ENCODE data around the gene RPL18.
"Not testable (repeated sequence)": the region's sequence is repeated elsewhere in the genome, so short reads cannot be mapped to it uniquely, and the experiment has no call there.

Gene RPL18

DNA sequence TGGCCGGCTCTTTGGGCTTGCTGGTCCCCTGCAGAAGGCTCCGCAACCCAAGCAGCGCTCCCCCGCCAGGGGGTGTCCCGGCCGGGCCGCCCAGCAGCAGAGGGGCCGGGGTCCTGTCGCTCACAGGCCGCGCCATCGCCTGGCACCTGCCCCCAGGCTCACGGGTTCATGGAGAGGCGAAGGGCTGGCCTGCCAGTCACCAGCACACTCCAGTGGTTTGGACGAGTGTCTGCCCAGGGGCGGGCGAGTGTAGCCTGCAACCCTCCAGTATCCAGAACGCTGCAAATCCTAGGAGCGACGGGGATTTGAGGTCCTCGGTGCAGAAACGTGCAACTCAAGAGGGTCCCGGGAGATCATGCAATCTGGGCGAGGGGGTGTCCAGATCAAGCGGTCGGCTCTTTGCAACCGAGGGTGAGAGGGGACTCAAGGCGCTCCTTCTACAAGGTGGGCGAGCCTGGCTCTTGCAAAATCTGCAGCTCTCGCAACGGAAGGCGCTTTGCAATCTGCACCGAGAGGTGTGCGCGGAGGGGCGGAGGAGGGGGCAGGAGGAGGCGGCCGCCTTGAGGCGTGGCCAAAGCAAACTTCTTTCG is 18.0 kb upstream of the RPL18 start, which contains the start of gene DBP:
TSS of gene DBP (minus strand) at position 521 of the 590 bp plus-strand sequence. CDS start at position 136, 385 bp downstream.
- H3K4me1 Mint-ChIP-seq = peaks cover 69% of the 10 kb centered on the region
- peaks cover 7 to 8% of the 10 kb centered on the region in 2 donors for H3K9me3 Mint-ChIP-seq
- peak in 1 of 2 donors; percentile 61 for DNase-seq
- no peak for ATAC-seq
- H3K4me3 Mint-ChIP-seq = peak within 1 kb of the TSS; percentile 96 to 98
- H3K27me3 Mint-ChIP-seq = no peaks in the 10 kb centered on the region
- peak within 1 kb of the TSS; percentile 98 to 99 for H3K27ac Mint-ChIP-seq

DNA sequence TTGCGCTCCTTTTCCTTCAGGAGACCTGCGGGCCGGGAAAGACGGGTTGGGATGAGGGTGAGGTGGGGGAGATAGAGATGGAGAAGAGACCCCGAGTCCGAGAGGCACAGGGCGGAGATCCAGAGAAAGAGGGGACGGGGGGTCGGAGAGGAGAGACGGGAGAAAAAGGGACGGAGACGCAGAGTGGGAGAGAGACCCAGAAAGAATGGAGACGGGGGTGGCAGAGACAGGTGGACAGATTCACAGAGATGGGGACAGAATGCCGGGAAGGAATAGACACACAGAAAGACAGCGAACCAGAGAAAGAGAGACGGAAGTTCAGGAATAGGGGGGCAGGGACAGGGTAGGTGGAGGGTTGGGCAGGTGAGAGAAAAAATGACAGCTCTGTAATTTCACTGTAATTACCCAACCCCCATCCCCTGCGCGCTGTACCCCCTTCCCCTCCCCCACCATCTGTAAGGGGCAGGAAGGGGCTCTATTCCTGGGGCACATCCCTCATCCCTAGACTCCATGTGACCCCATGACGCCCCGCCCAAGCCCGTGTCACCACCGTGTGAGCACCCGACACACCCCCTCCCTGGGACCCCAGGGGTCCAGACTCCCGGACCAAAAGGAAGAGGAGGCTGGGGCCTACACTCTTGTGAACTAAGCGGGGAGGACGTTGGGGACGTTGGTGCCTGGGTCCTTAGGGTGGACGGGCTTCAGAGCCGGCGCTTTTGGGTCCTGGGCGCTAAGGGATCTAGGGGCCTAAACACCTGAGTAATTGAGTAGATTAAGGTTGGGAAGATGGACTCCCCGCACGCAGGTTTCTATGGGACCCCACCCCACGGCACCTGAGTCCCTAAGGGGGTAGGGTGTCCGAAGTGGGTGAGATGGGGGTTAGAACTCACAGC is 17.2 kb upstream of the RPL18 start:
- ATAC-seq = no peak
- Mint-ChIP-seq H3K4me3 (peak overlapping the region; percentile 96 to 98), H3K27ac (peak overlapping the region; percentile 59 to 89), H3K4me1 (peaks cover 69% of the 10 kb centered on the region), H3K9me3 (peaks cover 7 to 8% of the 10 kb centered on the region in 2 donors), H3K27me3 (no peaks in the 10 kb centered on the region)
- DNase-seq = peak in 1 of 2 donors; percentile 44

DNA sequence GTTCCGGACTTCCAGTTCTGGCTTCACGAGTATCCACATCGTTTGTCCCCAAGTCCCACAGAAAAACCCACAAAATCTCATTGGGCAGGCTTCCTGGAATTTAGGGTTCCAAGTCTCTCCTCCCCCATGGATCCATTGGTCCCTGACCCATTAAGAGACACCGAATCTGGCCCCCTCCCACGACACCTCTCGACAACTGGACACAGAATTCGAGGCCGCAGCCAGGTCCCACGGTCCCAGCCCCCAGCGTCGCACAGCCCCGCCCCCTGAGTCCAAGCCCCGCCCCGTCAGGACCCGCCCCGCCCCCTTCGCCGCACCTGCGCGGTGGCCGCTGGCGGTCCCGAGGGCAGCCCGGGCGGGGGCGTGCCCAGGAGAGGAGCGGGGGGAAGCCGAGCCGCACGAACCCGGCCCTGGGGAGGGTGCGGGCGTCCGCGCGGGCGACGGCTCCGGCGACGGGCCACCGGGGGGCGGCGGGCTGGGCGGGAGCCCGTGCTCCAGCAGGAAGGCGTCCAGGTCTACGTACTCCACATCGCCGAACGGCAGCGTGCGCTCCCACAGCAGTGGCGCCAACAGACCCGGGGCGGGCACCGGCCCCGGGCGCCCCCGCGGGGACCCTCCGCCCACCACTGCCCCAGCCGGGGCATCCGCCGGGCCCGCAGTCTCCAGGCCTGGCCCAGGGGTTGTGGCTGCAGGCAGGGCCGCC is 16.4 kb upstream of the RPL18 start:
- DNase-seq = peak; percentile 75 to 81
- peak; percentile 16 for ATAC-seq
- H3K27me3 Mint-ChIP-seq = no peaks in the 10 kb centered on the region
- peaks cover 74% of the 10 kb centered on the region for H3K4me1 Mint-ChIP-seq
- peaks cover 7 to 8% of the 10 kb centered on the region in 2 donors for H3K9me3 Mint-ChIP-seq
- H3K27ac Mint-ChIP-seq = peak overlapping the region in 1 of 2 donors; percentile 81
- H3K4me3 Mint-ChIP-seq = peak overlapping the region; percentile 96 to 98

DNA sequence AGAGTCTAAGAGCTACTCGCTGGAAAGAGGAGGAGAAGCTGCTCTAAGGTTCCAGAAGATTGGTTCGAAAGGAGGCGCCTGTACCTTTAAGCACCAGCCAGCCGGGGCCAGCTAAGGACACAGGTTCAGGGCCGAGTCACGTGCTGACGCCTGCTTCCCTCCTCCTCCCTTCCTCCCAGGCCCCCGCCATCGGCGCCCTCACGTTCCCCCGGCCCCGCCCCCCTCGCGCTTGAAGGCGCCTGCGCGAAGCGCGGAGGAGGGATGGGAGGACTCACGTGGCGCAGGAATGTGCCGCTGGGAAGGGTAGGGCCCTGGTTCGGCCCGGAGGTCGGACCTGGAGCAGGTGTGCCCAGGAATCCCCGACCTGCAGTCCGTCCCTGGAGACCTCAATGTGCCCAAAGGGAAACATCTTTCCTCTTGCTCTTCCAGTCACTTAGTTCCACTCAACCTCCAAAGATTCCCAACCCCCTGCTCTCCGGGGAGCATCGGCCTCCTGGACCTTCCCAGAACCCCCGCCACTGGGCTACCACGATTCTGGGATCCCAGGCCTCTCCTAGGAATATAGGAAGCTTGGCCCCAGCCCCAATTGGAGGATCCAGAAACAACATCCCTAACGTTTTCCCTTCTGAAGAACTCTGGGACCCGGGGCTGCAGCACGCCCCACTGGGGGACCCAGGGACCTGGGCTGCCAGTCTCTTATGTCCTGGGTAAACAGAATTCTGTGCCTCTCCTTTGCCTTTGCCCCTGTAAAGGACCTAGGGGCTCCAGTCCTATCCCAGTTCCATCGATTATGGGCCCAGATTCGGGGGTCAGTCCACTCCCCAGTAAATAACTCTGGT is 15.7 kb upstream of the RPL18 start:
- Mint-ChIP-seq H3K4me3 (peak overlapping the region; percentile 84 to 95), H3K4me1 (peaks cover 75% of the 10 kb centered on the region), H3K27ac (peak overlapping the region; percentile 90 to 95), H3K9me3 (peaks cover 7 to 8% of the 10 kb centered on the region in 2 donors), H3K27me3 (no peaks in the 10 kb centered on the region)
- DNase-seq (peak; percentile 86 to 92), ATAC-seq (peak; percentile 43)

DNA sequence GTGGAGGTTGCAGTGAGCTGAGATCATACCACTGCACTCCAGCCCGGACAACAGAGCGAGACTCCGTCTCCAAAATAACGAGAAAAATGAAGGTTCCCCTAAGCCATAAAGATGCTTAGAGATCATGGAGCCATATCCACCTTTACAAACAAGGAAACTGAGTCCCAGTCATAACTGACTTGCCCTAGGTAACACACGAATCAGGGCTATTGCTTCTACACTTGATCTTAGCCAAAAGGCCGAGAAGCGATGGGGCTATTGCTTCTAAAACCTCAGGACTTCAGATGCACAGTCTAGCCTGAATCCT is 15.0 kb upstream of the RPL18 start:
- Mint-ChIP-seq H3K4me1 (peaks cover 75% of the 10 kb centered on the region), H3K27me3 (no peaks in the 10 kb centered on the region), H3K9me3 (peaks cover 7 to 8% of the 10 kb centered on the region in 2 donors), H3K4me3 (peak overlapping the region; percentile 84 to 95), H3K27ac (peak overlapping the region; percentile 42 to 90)
- DNase-seq (no peak), ATAC-seq (no peak)

DNA sequence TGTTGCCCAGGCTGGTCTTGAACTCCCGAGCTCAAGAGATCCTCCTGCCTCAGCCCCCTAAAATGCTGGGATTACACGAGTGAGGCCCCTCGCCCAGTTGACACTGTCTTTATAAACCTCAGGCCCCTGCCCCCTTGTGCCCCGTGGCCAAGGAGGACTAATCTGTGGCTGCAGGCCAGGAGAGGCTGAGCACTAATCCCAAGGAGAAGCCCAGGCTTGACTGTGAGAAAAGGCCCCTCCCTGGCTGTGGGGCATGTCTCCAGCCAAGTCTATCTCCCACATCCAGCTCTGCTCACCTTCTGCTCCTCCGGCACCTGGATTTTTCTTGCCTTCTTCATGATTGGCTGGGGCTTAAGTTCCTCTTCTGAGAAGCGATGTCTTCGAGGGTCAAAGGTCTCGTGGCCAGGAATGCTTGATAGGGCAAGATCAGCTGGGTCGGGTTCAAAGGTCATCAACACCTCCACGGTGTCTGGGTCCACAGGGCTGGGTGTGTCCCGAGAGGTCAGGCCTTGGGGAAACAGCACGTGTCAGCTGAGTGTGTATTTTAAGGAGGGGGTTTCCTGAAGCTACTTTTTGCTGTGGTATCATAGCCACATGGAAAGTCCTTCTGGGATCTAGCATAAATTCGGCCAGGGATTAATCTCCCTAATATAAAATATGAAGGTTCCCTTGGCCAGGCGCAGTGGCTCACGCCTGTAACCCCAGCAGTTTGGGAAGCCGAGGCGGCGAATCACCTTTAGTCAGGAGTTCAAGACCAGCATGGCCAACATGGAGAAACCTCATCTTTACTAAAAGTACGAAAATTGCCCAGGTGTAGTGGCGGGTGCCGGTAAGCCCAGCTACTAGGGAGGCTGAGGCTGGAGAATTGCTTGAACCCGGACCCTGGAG is 14.4 kb upstream of the RPL18 start:
- Mint-ChIP-seq H3K9me3 (peaks cover under 1 to 2% of the 10 kb centered on the region in 2 donors), H3K27ac (peak overlapping the region in 1 of 2 donors; percentile 42), H3K27me3 (no peaks in the 10 kb centered on the region), H3K4me3 (peak overlapping the region; percentile 84 to 95), H3K4me1 (peaks cover 75% of the 10 kb centered on the region)
- DNase-seq (no peak), ATAC-seq (no peak)

DNA sequence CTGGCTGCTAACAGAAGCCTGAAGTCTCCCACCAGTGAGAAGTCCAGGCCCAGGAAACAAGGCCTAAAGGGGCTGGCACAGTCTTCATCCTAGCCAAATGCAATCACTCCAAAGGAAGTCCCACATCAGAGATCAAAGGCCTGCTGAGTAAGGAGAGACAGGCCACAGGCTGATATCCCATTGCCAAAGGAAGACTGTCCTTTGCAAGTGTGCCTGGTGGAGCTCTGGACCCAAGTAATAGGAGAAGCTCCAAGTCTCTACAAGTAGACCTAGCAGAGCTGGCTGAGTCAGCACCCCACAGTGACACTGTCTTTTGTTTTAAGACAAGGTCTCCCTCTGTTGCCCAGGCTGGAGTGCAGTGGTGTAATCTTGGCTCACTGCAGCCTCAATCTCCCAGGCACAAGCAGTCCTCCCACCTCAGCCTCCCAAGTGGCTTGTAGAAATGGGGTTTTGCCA is 13.7 kb upstream of the RPL18 start:
- Mint-ChIP-seq H3K4me3 (no peak overlapping the region), H3K27me3 (no peaks in the 10 kb centered on the region), H3K9me3 (no peaks in the 10 kb centered on the region), H3K27ac (no peak overlapping the region), H3K4me1 (peaks cover 72% of the 10 kb centered on the region)
- ATAC-seq (no peak), DNase-seq (no peak)

DNA sequence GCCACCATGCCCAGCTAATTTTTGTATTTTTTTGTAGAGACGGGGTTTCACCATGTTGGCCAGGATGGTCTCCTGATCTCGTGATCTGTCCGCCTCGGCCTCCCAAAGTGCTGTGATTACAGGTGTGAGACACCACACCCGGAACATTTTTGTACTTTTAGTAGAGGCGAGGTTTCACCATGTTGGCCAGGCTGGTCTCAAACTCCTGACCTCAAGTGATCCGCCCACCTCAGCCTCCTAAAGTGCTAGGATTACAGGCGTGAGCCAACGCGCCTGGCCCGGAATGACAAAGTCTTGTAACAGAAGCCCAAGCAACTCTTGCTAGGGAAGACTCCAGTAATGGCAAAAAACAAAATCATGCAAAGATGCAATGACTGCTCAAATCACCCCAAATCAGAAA is 13.3 kb upstream of the RPL18 start:
- not testable (repeated sequence) for H3K27me3 Mint-ChIP-seq, H3K4me3 Mint-ChIP-seq, ATAC-seq, DNase-seq, H3K27ac Mint-ChIP-seq, H3K9me3 Mint-ChIP-seq
- H3K4me1 Mint-ChIP-seq = peaks cover 73% of the 10 kb centered on the region

DNA sequence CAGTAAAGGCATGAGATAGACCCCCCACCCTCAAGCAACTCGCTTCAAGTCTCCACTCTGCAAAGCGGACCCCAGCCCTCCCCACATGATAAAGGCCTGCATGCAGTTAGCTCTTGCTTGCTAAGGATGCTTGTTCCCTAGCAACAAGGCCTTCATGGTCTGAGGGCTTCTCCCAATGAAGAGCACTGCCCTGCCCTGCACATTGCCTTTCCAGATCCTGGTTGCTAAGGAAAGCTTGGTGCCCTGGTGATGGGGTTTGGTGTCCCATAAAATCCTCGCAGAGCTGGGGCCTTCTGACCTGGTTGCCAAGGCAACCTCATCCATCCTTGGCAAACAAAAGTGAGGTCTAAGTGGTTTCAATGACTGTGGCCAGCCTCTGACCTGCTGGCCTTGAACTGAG is 12.2 kb upstream of the RPL18 start:
- no peak overlapping the region for H3K27ac Mint-ChIP-seq

DNA sequence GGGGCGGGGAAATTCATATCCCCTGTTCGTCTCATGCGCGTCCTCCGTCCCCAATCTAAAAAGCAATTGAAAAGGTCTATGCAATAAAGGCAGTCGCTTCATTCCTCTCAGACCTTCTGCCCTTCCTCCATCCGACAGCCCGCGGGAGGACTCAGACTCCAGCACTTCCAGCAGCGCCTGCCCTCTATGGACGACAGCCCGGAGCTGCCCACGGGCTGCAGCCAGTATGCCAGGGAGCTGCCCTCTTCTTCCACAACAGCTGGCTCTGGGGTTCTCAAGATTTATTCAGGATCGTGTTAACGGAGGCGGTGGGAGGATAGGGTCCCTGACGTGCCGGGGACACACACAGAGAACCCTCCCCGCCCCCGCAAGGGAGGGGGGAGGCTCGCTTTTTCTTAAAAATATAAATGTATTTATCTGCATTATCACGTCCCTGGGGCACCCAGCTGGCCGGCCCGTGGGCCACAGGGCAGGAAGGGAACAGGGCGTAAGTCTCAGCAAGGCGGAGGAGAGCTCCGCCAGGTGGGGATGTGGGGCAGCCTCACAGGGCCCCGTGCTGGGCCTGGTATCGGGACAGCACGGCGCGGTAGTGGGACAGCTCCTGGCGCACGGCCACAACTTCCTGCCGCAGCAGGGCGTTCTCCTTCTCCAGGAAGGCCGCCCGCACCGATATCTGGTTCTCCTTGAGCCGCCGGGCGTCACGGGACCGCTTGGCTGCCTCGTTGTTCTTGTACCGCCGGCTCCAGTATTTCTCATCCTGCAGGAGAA is 11.5 kb upstream of the RPL18 start:
- no peaks in the 10 kb centered on the region for H3K27me3 Mint-ChIP-seq
- DNase-seq (no peak), ATAC-seq (no peak)
- H3K4me3 Mint-ChIP-seq = no peak overlapping the region
- no peak overlapping the region for H3K27ac Mint-ChIP-seq
- H3K9me3 Mint-ChIP-seq = no peaks in the 10 kb centered on the region
- peaks cover 82% of the 10 kb centered on the region for H3K4me1 Mint-ChIP-seq

More for the DNA sequence above, 12.2 kb upstream of the RPL18 start:
- H3K27me3 Mint-ChIP-seq = no peaks in the 10 kb centered on the region
- ATAC-seq (no peak), DNase-seq (no peak)
- H3K4me3 Mint-ChIP-seq = no peak overlapping the region
- no peaks in the 10 kb centered on the region for H3K9me3 Mint-ChIP-seq
- peaks cover 79% of the 10 kb centered on the region for H3K4me1 Mint-ChIP-seq

DNA sequence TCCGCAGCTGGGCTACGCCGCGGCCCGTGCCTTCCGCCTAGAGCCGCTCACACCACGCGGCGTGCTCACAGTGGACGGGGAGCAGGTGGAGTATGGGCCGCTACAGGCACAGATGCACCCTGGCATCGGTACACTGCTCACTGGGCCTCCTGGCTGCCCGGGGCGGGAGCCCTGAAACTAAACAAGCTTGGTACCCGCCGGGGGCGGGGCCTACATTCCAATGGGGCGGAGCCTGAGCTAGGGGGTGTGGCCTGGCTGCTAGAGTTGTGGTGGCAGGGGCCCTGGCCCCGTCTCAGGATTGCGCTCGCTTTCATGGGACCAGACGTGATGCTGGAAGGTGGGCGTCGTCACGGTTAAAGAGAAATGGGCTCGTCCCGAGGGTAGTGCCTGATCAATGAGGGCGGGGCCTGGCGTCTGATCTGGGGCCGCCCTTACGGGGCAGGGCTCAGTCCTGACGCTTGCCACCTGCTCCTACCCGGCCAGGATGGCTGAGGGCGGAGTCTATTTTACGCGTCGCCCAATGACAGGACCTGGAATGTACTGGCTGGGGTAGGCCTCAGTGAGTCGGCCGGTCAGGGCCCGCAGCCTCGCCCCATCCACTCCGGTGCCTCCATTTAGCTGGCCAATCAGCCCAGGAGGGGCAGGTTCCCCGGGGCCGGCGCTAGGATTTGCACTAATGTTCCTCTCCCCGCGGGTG is 10.8 kb upstream of the RPL18 start:
- no peak overlapping the region for H3K27ac Mint-ChIP-seq
- peak in 1 of 2 donors; percentile 29 for DNase-seq

DNA sequence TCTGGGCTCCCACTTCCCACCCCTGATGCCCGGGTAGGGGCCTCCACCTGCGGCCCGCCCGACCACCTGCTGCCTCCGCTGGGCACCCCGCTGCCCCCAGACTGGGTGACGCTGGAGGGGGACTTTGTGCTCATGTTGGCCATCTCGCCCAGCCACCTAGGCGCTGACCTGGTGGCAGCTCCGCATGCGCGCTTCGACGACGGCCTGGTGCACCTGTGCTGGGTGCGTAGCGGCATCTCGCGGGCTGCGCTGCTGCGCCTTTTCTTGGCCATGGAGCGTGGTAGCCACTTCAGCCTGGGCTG is 10.3 kb upstream of the RPL18 start:
- H3K4me3 Mint-ChIP-seq = no peak overlapping the region
- no peak overlapping the region for H3K27ac Mint-ChIP-seq
- no peaks in the 10 kb centered on the region for H3K9me3 Mint-ChIP-seq
- no peak for DNase-seq
- H3K27me3 Mint-ChIP-seq = no peaks in the 10 kb centered on the region
- ATAC-seq = no peak
- peaks cover 82% of the 10 kb centered on the region for H3K4me1 Mint-ChIP-seq

More for the DNA sequence above, 10.8 kb upstream of the RPL18 start:
- no peaks in the 10 kb centered on the region for H3K27me3 Mint-ChIP-seq
- peaks cover 82% of the 10 kb centered on the region for H3K4me1 Mint-ChIP-seq
- H3K9me3 Mint-ChIP-seq = no peaks in the 10 kb centered on the region
- no peak overlapping the region for H3K4me3 Mint-ChIP-seq
- no peak for ATAC-seq

All from stimulated activated naive CD8-positive, alpha-beta T cell treated with anti-CD3 and anti-CD28 coated beads, Interleukin-15, amount 100 ng/mL, for 72 hours (primary cell).